Measurements from ENCODE around the gene CARMIL1.
"Not testable (repeated sequence)": the region's sequence is repeated elsewhere in the genome, so short reads cannot be mapped to it uniquely, and the experiment has no call there.

Gene CARMIL1

GRCh38 chr6:25277857-25278256, 1.3 kb upstream of the CARMIL1 start:
- no peak for DNase-seq

- DNase-seq, result no peak
These were observed 787 bp upstream of the CARMIL1 start for GRCh38 chr6:25278261-25278913.

GRCh38 chr6:25279748-25280343, 672 bp downstream of the CARMIL1 start:
- DNase-seq, result no peak

GRCh38 chr6:25280344-25281074, 1.3 kb downstream of the CARMIL1 start:
- DNase-seq, result no peak

GRCh38 chr6:25286891-25287290, 7.7 kb downstream of the CARMIL1 start:
- no peak for DNase-seq

GRCh38 chr6:25287941-25288340, 8.8 kb downstream of the CARMIL1 start:
- no peak for DNase-seq

GRCh38 chr6:25288518-25288917, 9.3 kb downstream of the CARMIL1 start:
- no peak for DNase-seq

- no peak for DNase-seq
These were observed 11.3 kb downstream of the CARMIL1 start for GRCh38 chr6:25290306-25291060.

- no peak for DNase-seq
These were observed 13.2 kb downstream of the CARMIL1 start for GRCh38 chr6:25292384-25292783.

GRCh38 chr6:25295651-25296050, 16.5 kb downstream of the CARMIL1 start:
- no peak for DNase-seq

GRCh38 chr6:25296217-25296905, 17.2 kb downstream of the CARMIL1 start:
- DNase-seq, result no peak

- no peak for DNase-seq
These were observed 17.9 kb downstream of the CARMIL1 start for GRCh38 chr6:25297039-25297441.

GRCh38 chr6:25297823-25298522, 18.8 kb downstream of the CARMIL1 start:
- DNase-seq, result no peak

- not testable (repeated sequence) for DNase-seq
These were observed 19.3 kb downstream of the CARMIL1 start for GRCh38 chr6:25298523-25298865.

- no peak for DNase-seq
These were observed 22.2 kb downstream of the CARMIL1 start for GRCh38 chr6:25301362-25301761.

- no peak for DNase-seq
These were observed 23.0 kb downstream of the CARMIL1 start for GRCh38 chr6:25302151-25302550.

GRCh38 chr6:25302677-25303128, 23.5 kb downstream of the CARMIL1 start:
- no peak for DNase-seq

GRCh38 chr6:25303254-25303653, 24.1 kb downstream of the CARMIL1 start:
- no peak for DNase-seq

- DNase-seq, result no peak
These were observed 27.2 kb downstream of the CARMIL1 start for GRCh38 chr6:25306379-25306778.

- DNase-seq, result no peak
These were observed 28.8 kb downstream of the CARMIL1 start for GRCh38 chr6:25307805-25308494.

- DNase-seq, result no peak
These were observed 30.7 kb downstream of the CARMIL1 start for GRCh38 chr6:25309886-25310285.
